Fibroblast of the conjunctiva (primary cell): ENCODE measurements around the gene DVL3.
"Not testable (repeated sequence)": the region's sequence is repeated elsewhere in the genome, so short reads cannot be mapped to it uniquely, and the experiment has no call there.

Source experiments
- DNase-seq: peaks from one replicate; pipeline ENCODE4 v3.0.0-alpha.2; 2010; ENCODE audit warnings: low read depth

DVL3 gene

GRCh38 chr3:184154885-184155643 is at the start of gene DVL3:
DVL3 (plus strand) TSS chr3:184155377; CDS start chr3:184155636, 259 bp downstream.
- DNase-seq = no peak

GRCh38 chr3:184110316-184110725 is 44.9 kb upstream of the DVL3 start:
- DNase-seq = no peak

DNA sequence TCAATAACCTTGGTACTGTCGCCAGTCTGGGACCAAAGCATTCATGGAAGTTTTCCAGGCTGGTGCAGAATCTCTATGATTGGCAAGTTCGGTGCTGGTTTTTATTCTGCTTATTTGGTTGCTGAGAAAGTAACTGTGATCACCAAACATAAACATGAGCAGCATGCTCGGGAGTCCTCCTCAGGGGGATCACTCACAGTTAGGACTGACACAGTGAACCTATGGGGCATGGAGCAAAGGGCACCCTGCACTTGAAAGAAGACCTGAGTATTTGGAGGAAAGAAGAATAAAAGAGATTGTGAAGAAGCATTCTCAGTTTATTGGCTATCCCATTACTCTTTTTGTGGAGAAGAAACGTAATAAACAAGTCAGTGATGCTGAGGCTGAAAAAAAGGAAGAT is 39.2 kb upstream of the DVL3 start:
- no peak for DNase-seq

DNA sequence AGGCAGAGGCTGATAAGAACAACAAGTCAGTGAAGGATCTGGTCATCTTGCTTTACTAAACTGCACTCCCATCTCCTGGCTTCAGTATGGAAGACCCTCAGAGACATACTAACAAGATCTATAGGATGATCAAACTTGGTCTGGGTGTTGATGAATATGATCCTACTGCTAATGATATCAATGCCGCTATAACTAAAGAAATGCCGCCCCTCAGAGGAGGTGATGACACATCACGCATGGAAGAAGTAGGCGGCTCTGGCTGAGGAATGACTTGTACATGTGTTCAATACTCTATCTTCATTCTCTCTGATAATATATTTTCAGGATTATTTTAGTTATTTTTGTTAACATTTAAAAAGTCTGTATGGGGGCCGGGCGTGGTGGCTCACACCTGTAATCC is 37.5 kb upstream of the DVL3 start:
- DNase-seq = no peak

GRCh38 chr3:184121031-184121430 is 34.1 kb upstream of the DVL3 start:
- DNase-seq = not testable (repeated sequence)

- no peak for DNase-seq
Observed at GRCh38 chr3:184126006-184126405, 29.2 kb upstream of the DVL3 start.

DNA sequence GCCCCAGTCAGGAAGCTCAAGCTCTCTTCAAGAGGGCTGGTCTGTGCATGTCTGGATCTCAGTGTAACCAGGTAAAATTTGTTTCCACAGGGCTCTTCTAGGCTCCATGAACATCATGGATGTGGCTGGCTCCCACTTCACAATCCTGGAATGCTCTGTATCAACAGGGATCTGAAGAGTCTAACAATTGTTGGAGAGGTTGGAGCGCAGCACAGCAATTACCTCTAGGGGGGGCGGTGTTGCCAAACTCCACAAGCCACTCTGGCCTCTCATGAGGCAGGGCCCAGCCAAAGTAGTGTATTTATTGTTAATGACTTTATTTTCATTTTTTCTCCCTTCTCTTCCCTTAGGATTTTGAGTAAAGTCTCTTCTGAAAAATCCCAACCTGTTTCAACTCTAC is 26.2 kb upstream of the DVL3 start:
- no peak for DNase-seq

GRCh38 chr3:184132945-184133344 is 22.2 kb upstream of the DVL3 start:
- DNase-seq = no peak

DNA sequence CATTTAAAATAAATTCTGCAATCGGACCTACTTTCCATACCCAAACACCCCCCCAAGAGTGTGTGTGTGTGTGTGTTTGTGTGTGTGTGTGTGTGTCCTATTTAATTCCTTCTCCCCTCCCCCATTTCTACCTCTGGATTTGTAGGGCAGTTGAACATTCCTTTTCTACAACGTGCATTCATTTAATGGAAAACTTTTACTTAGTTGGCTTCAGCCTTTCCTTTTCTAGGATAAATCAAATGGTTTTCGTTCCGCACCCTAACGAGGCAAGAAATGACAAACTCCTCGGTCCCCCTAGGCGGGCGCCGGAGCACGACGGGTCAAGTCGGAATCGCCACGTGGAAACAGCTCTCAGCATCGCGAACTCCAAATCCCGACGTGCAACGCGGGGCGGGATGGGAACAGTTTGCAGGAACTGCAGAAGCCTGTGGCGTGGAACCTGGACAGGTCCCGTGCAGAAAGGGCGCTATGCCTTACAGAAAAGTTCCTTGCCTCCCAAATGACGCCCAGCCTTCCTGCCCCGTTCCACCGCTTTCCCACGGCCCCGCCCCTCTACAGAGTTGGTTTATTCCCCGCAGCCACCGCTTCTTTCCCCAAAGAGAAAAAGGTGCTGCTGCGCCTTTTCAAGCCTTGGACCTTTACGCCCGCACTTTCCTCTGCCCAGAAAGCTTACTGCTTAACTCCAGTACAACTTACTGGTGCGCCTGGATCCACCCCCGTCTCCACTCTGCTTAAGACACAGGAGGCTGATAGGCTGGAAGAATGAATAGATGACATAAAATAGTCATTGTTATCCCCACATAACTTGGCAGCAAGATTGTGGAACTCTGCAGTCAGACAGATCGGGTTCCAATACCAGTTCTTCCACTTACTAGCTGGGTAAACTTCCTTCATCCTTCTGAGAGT is 21.1 kb upstream of the DVL3 start:
- peak; percentile 68 for DNase-seq

DNA sequence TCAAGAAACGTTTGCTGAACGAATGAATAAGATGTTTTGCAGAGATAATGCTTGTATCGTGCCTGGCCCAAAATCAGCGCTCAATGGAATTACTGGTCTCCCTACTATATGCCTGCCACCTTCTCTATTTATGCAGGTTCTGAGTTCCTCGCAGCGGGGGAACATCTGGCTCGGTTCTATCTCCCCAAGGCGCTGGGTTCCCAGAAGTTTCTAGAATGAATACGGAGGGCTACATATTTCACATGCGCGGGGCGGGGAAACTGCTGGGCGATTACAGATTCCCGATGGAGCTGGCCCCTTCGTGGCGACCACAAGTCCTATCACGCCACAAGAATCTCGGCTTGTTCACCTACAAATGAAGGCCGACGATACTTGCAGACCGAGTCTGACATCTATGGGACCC is 20.4 kb upstream of the DVL3 start:
- no peak for DNase-seq

DNA sequence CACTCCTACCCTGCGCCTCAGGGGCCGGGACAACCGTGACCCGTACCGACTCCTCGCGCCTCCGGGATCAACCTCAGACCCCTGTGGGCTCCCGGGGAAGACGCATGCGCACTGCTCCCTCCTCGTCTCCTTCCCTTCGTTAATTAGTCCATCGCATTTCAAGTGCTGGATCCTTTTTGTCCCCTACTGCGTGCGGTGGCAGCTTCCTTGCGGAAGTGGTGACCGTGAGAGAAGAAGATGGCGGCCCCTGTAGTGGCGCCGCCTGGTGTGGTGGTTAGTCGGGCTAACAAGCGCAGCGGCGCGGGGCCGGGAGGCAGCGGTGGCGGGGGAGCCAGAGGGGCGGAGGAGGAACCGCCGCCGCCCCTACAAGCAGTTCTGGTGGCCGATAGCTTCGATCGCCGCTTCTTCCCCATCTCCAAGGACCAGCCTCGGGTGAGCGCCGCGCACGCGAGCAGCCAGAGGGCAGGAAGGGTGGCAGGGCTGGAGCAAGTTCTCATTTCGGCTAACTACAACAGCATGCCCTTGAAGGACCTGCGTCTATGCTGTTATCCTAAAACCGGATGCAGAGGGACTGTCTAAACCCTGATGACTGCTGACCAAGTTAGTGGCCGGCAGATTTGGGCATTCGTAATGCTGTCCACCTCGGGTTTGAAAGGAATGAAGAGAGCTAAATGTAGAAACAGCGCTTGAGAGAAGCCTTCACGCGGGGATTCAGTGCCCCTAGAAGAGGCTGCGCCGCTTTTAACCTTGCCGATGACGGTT is 19.8 kb upstream of the DVL3 start, which contains the start of gene EIF2B5:
Gene EIF2B5, plus strand, starts transcription at position 210 of the 762 bp plus-strand sequence. Its CDS starts 28 bp downstream, at position 238.
- peak; percentile 88 for DNase-seq

- no peak for DNase-seq
Observed at GRCh38 chr3:184135911-184136260, 19.3 kb upstream of the DVL3 start.

DNA sequence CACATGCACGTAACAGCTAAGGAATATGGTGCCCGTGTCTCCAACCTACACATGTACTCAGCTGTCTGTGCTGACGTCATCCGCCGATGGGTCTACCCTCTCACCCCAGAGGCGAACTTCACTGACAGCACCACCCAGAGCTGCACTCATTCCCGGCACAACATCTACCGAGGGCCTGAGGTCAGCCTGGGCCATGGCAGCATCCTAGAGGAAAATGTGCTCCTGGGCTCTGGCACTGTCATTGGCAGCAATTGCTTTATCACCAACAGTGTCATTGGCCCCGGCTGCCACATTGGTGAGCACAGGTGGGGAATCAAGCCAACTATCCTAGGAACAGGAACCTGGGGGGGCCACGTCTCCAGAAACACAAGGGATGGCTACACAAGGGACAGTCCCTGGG is 14.7 kb upstream of the DVL3 start:
- no peak for DNase-seq

DNA sequence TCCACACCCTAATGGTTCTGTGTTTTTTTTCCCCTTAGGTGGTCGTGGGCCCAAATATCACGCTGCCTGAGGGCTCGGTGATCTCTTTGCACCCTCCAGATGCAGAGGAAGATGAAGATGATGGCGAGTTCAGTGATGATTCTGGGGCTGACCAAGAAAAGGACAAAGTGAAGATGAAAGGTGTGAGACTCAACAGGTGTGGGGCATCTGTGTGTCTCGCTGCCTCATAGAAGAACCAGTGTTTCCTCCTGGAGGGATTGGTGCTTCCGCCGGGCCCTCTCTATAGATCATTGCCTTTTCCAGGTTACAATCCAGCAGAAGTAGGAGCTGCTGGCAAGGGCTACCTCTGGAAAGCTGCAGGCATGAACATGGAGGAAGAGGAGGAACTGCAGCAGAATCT is 13.0 kb upstream of the DVL3 start:
- DNase-seq = no peak

- no peak for DNase-seq
Observed at GRCh38 chr3:184143327-184143726, 11.8 kb upstream of the DVL3 start.

DNA sequence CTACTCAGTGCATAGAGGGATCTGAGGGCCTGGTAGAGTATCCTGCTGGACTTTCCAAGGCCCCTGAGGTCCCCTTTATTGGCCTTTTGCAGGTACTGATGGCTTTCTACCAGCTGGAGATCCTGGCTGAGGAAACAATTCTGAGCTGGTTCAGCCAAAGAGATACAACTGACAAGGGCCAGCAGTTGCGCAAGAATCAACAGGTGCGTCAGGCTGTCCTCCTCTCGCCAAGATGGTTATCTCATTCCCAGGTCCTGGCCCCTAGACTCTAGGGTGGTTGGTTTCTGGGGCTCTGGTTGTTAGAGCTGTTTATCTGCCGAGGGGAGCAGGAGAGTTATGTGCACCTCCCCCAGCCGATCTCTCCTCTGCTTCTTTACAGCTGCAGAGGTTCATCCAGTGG is 10.7 kb upstream of the DVL3 start:
- no peak for DNase-seq

- DNase-seq = no peak
Observed at GRCh38 chr3:184145111-184145524, 10.1 kb upstream of the DVL3 start.

- no peak for DNase-seq
Observed at GRCh38 chr3:184145751-184146270, 9.4 kb upstream of the DVL3 start.

- no peak for DNase-seq
Observed at GRCh38 chr3:184148076-184148475, 7.1 kb upstream of the DVL3 start.

DNA sequence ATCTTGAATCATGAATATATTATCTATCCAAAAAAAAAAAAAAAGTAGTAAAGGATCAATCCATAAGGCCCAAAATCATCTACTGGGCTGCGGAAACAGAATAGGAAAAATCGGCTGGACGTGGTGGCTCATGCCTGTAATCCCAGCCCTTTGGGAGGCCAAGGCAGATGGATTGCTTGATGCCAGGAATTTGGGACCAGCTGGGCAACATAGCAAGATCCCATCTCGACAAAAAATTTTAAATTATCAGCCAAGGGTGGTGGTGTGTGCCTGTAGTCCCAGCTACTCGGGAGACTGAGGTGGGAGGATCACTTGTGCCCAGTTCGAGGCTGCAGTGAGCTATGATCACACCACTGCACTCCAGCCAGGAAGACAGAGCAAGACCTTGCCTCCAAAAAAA is 6.1 kb upstream of the DVL3 start:
- DNase-seq = no peak

DNA sequence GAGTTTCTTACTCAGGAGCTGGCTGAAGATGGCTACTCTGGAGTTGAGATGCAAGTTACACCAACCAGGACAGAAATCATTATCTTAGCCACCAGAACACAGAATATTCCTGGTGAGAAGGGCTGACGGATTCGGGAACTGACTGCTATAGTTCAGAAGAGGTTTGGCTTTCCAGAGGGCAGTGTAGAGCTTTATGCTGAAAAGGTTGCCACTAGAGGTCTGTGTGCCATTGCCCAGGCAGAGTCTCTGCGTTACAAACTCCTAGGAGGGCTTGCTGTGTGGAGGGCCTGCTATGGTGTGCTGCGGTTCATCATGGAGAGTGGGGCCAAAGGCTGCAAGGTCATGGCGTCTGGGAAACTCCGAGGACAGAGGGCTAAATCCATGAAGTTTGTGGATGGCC is 5.4 kb upstream of the DVL3 start:
- not testable (repeated sequence) for DNase-seq
